Esophagus muscularis mucosa (tissue), 4 donors: ENCODE results near the gene FHIP1B. TPM values are rescaled to one million over a fixed set of nuclear protein-coding genes. Genes with fewer than 3 reads are reported as not detected.
A peak's percentile ranks its signal among the peaks of the same experiment; 100 is the strongest.

Experiments
- DNase-seq: peaks from one replicate; pipeline ENCODE4 v3.0.0-alpha.2; 2017; ENCODE audit errors: extremely low spot score
- H3K27ac ChIP-seq, 4 donors: fragments of 200-600 bp; sonication (generic); replicated peaks in 1 of 4; 1 replicate in 3 of 4; 2 replicates in 1 of 4; pipeline ENCODE4 v1.5.1; 2016 to 2019; ENCODE audit warnings: mild to moderate bottlenecking in 1 of 4
- H3K27me3 ChIP-seq, 4 donors: fragments of 200-600 bp; sonication (generic); one replicate each; pipeline versions ENCODE4 v1.5.1 to v1.6.0; 2016 to 2019
- H3K36me3 ChIP-seq, 4 donors: fragments of 200-600 bp; sonication (generic); one replicate each; pipeline ENCODE4 v1.5.1; 2016 to 2019
- H3K4me1 ChIP-seq, 4 donors: fragments of 200-600 bp; sonication (generic); one replicate each; pipeline ENCODE4 v1.5.1; 2016 to 2019
- H3K4me3 ChIP-seq, 4 donors: fragments of 200-600 bp; sonication (generic); 1 replicate in 2 of 4; 2 replicates in 2 of 4; pipeline ENCODE4 v1.5.1; 2016 to 2019; ENCODE audit warnings: mild to moderate bottlenecking in 4 of 4, moderate library complexity in 1 of 4
- H3K9me3 ChIP-seq, 4 donors: fragments of 200-600 bp; sonication (generic); 1 replicate in 3 of 4; 2 replicates in 1 of 4; pipeline ENCODE4 v1.5.1; 2016 to 2019
- EP300 ChIP-seq: sonication (generic); formaldehyde crosslinking; IDR thresholded peaks from one replicate; pipeline ENCODE4 v1.6.1; 2017; ENCODE audit warnings: antibody characterized with exemption
- POLR2A ChIP-seq: fragments of 450-650 bp; IDR thresholded peaks from one replicate; pipeline ENCODE4 v1.6.1; 2017; ENCODE audit warnings: antibody characterized with exemption, moderate library complexity, mild to moderate bottlenecking, low read depth
- POLR2AphosphoS5 ChIP-seq, 2 donors: sonication (generic); formaldehyde crosslinking; IDR thresholded peaks; one replicate each; pipeline ENCODE4 v1.6.1; 2017; ENCODE audit warnings: antibody characterized with exemption in 2 of 2
- WGBS: methylation state at CpG from one replicate; pipeline ENCODE4 v1.1.5; 2018; 5-methylcytosine and 5-hydroxymethylcytosine counted together
- intact Hi-C: fragments of 100-400 bp; cut with DNase I; formaldehyde crosslinking; loops from one replicate; pipeline ENCODE4 v1.15.1; 2023
- total RNA-seq, 4 donors: library from RNA; depleted of rRNA; stranded (reverse); fragments of >200 nt; gene quantifications; one replicate each; pipeline versions ENCODE4 v1.1.0 to v1.2.1, GENCODE V29; 2016
- TF ChIP-seq, protein P1 (sequence below), 3 experiments: fragments of 200-600 bp in 2 of 3; fragments of 450-650 bp in 1 of 3; sonication (generic) in 2 of 3; IDR thresholded peaks; one replicate each; pipeline ENCODE4 v1.5.1; 2017 to 2019; ENCODE audit warnings: antibody characterized with exemption in 3 of 3, mild to moderate bottlenecking in 2 of 3, moderate library complexity in 1 of 3

The FHIP1B gene
- total RNA-seq, 4 donors from 2014 or later: 22.6 to 39.3 (median 30.1) TPM

DNA sequence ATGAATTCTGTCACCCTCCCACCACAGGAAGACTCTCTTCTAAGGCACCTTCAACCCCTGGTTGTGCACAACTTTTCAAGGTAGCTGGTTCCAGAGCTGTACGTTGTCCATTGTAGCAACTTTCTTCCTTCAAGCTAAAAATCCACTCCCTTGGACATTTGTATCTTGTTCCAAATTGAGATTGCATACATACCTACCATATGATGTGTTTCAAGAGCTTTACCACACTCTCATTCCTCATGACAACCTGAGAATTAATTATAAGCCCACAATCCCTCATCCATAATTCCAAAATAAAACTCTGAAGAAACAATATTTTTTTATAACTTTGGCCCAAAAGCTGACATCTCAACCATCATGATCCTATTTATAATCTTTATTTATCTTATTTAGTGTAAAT is 32.4 kb downstream of the FHIP1B start:
- no peak overlapping the region for H3K27ac ChIP-seq
- WGBS: 76% methylated on average over 1 of the region's 1 CpG
- no peak for TF ChIP-seq POLR2A
- no peak for TF ChIP-seq POLR2AphosphoS5 (IDR thresholded peaks at IDR 0.05)
- TF ChIP-seq, protein P1, sequence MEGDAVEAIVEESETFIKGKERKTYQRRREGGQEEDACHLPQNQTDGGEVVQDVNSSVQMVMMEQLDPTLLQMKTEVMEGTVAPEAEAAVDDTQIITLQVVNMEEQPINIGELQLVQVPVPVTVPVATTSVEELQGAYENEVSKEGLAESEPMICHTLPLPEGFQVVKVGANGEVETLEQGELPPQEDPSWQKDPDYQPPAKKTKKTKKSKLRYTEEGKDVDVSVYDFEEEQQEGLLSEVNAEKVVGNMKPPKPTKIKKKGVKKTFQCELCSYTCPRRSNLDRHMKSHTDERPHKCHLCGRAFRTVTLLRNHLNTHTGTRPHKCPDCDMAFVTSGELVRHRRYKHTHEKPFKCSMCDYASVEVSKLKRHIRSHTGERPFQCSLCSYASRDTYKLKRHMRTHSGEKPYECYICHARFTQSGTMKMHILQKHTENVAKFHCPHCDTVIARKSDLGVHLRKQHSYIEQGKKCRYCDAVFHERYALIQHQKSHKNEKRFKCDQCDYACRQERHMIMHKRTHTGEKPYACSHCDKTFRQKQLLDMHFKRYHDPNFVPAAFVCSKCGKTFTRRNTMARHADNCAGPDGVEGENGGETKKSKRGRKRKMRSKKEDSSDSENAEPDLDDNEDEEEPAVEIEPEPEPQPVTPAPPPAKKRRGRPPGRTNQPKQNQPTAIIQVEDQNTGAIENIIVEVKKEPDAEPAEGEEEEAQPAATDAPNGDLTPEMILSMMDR (IDR thresholded peaks at IDR 0.05): no peak
- TF ChIP-seq EP300: no peak
- H3K4me3 ChIP-seq: no peak overlapping the region
- H3K36me3 ChIP-seq: peaks cover 0 to 18% (median 14%) of the 10 kb centered on the region in 4 donors
- DNase-seq: no peak
- H3K9me3 ChIP-seq: no peaks in the 10 kb centered on the region
- intact Hi-C loops: no loop called here
- no peaks in the 10 kb centered on the region for H3K4me1 ChIP-seq
- no peaks in the 10 kb centered on the region for H3K27me3 ChIP-seq

DNA sequence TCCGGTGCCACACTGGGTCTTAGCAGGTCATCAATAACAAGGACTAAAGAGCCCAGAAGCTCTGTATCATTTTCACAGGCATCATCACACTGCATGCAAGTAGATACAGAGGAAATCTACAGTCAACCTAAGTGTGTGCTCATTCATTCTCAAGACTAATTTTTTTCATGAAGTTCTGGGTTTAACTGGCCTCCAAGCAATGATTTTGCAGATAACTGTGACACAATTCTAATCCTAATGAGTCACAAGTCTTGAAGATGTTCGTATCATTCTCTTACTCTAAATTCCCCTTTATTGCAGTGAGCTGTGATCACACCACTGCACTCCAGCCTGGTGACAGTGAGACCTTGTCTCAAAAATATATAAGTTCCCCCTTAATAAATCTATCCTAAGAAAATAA is 33.0 kb downstream of the FHIP1B start:
- Histone ChIP-seq H3K4me1 (no peaks in the 10 kb centered on the region), H3K4me3 (no peak overlapping the region), H3K27me3 (no peaks in the 10 kb centered on the region), H3K36me3 (peaks cover 0 to 17% (median 13%) of the 10 kb centered on the region in 4 donors), H3K27ac (no peak overlapping the region), H3K9me3 (no peaks in the 10 kb centered on the region)
- no peak for DNase-seq
- TF ChIP-seq, protein P1 (IDR thresholded peaks at IDR 0.05): no peak
- TF ChIP-seq POLR2A: no peak
- no peak for TF ChIP-seq EP300
- TF ChIP-seq POLR2AphosphoS5 (IDR thresholded peaks at IDR 0.05): no peak
- WGBS: 61% methylated on average over 2 of the region's 2 CpGs
- intact Hi-C loops: no loop called here

DNA sequence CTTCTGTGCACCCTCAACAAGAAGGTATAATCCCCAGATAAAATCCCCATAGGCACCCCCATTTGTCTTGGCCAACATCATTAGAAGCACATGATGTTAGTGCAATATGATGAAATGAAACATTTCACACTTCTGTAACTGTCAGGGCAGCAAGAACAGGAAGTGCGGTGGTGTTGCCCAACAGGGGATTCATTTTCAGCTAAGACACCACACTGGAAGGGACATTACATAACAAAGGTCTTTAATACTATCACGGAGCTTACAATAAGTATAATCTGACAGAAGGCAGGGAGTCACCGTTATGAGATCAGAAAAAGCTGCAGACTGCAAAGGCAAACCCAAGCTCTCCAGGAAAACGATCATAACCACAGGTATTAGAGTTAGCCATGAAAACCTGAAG is 33.5 kb downstream of the FHIP1B start:
- 65% methylated on average over 4 of the region's 4 CpGs for WGBS
- H3K27ac ChIP-seq: no peak overlapping the region

DNA sequence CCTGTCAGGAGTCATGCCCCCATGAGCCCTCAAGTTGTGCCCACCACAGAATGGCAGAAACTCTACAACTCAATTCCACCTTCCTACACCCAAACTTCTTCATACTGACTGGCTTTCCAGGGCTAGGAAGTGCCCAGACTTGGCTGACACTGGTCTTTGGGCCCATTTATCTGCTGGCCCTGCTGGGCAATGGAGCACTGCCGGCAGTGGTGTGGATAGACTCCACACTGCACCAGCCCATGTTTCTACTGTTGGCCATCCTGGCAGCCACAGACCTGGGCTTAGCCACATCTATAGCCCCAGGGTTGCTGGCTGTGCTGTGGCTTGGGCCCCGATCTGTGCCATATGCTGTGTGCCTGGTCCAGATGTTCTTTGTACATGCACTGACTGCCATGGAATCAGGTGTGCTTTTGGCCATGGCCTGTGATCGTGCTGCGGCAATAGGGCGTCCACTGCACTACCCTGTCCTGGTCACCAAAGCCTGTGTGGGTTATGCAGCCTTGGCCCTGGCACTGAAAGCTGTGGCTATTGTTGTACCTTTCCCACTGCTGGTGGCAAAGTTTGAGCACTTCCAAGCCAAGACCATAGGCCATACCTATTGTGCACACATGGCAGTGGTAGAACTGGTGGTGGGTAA is 35.1 kb downstream of the FHIP1B start, which contains the start of gene OR52W1:
Gene OR52W1, plus strand, starts transcription at position 51 of the 637 bp plus-strand sequence. Its CDS starts 0 bp downstream, at position 51.
- Histone ChIP-seq H3K36me3 (no peaks in the 10 kb centered on the region), H3K27ac (no peak within 1 kb of the TSS), H3K27me3 (no peaks in the 10 kb centered on the region), H3K9me3 (no peaks in the 10 kb centered on the region), H3K4me3 (no peak within 1 kb of the TSS), H3K4me1 (no peaks in the 10 kb centered on the region)
- TF ChIP-seq EP300: no peak
- TF ChIP-seq, protein P1 (IDR thresholded peaks at IDR 0.05): no peak
- no peak for TF ChIP-seq POLR2AphosphoS5 (IDR thresholded peaks at IDR 0.05)
- TF ChIP-seq POLR2A: no peak
- WGBS: 100% methylated on average over 4 of the region's 5 CpGs
- DNase-seq: peak; percentile 57
- intact Hi-C loops: no loop called here

More for the DNA sequence above, 33.5 kb downstream of the FHIP1B start:
- DNase-seq: peak; percentile 91
- Histone ChIP-seq H3K9me3 (no peaks in the 10 kb centered on the region), H3K27me3 (no peaks in the 10 kb centered on the region), H3K36me3 (peaks cover 0 to 13% (median 12%) of the 10 kb centered on the region in 4 donors), H3K4me1 (no peaks in the 10 kb centered on the region), H3K4me3 (no peak overlapping the region)
- no peak for TF ChIP-seq EP300
- no peak for TF ChIP-seq POLR2A
- no peak for TF ChIP-seq POLR2AphosphoS5 (IDR thresholded peaks at IDR 0.05)
- TF ChIP-seq, protein P1 (IDR thresholded peaks at IDR 0.05): no peak
- intact Hi-C loops: no loop called here
